K562 (cell line): ENCODE results near the gene UQCRC2. TPM values are rescaled to one million over a fixed set of nuclear protein-coding genes. Genes with fewer than 3 reads are reported as not detected.

Source experiments
- ASH1L ChIP-seq: fragments of 450-650 bp; IDR thresholded peaks from 2 replicates; pipeline ENCODE4 v1.6.1; 2018; ENCODE audit warnings: borderline replicate concordance, mild to moderate bottlenecking, low read depth; ENCODE audit not compliant: partially characterized antibody
- CBFA2T2 ChIP-seq: fragments of 450-650 bp; conservative IDR thresholded peaks from 2 replicates; pipeline ENCODE4 v1.6.1; 2017; ENCODE audit warnings: mild to moderate bottlenecking
- CBX2 ChIP-seq: fragments of 200-600 bp; sonication (generic); IDR thresholded peaks from one replicate; pipeline ENCODE4 v1.6.1; 2012; ENCODE audit warnings: mild to moderate bottlenecking, low read length, inconsistent platforms; ENCODE audit not compliant: insufficient read depth, poor library complexity, severe bottlenecking
- CBX8 ChIP-seq: fragments of 200-600 bp; sonication (generic); IDR thresholded peaks from 2 replicates; pipeline ENCODE4 v1.6.1; 2012; ENCODE audit warnings: borderline replicate concordance, mixed run types, low read depth, mild to moderate bottlenecking, moderate library complexity, mixed read lengths, low read length, control low read depth, inconsistent platforms; ENCODE audit not compliant: poor library complexity, severe bottlenecking; ENCODE audit errors: extremely low read depth
- CREB3 ChIP-seq: fragments of 450-650 bp; conservative IDR thresholded peaks from 2 replicates; pipeline ENCODE4 v1.6.1; 2016; ENCODE audit warnings: missing genetic modification characterization, low read depth, mild to moderate bottlenecking, missing compliant biosample characterization, moderate library complexity
- DNMT1 ChIP-seq: fragments of 450-650 bp; IDR thresholded peaks from 2 replicates; pipeline ENCODE4 v1.6.1; 2016; ENCODE audit warnings: antibody characterized with exemption, mild to moderate bottlenecking
- GATAD2B ChIP-seq: fragments of 450-650 bp; IDR thresholded peaks from 2 replicates; pipeline ENCODE4 v1.6.1; 2017; ENCODE audit warnings: mild to moderate bottlenecking, borderline replicate concordance
- GTF2F1 ChIP-seq: IDR thresholded peaks from 2 replicates; pipeline ENCODE4 v1.6.1; 2011; ENCODE audit warnings: low read depth, low read length, improper control_type of control experiment
- HOMEZ ChIP-seq: fragments of 250-450 bp; sonication (Bioruptor Pico); IDR thresholded peaks from 2 replicates; pipeline ENCODE4 v1.4.0; 2020; ENCODE audit warnings: mild to moderate bottlenecking, moderate library complexity
- ILK ChIP-seq: fragments of 450-650 bp; IDR thresholded peaks from 2 replicates; pipeline ENCODE4 v1.6.1; 2016; ENCODE audit warnings: missing genetic modification characterization, low read depth, mild to moderate bottlenecking, missing compliant biosample characterization, moderate library complexity, borderline replicate concordance
- KHSRP ChIP-seq: fragments of 450-650 bp; IDR thresholded peaks from 2 replicates; pipeline ENCODE4 v1.6.1; 2017
- NCOA4 ChIP-seq: fragments of 450-650 bp; IDR thresholded peaks from 2 replicates; pipeline ENCODE4 v1.6.1; 2018; ENCODE audit warnings: mild to moderate bottlenecking; ENCODE audit not compliant: partially characterized antibody
- NR3C1 ChIP-seq: sonication (generic); formaldehyde crosslinking; IDR thresholded peaks from 2 replicates; pipeline ENCODE4 v1.8.1; 2022; ENCODE audit warnings: missing genetic modification reagents
- RCOR1 ChIP-seq, 2 experiments: IDR thresholded peaks; 2 replicates each; pipeline ENCODE4 v1.6.1; 2012; ENCODE audit warnings: low read depth in 2 of 2, low read length in 2 of 2, borderline replicate concordance in 1 of 2, improper control_type of control experiment in 1 of 2
- SIX5 ChIP-seq, 2 experiments: IDR thresholded peaks; 2 replicates each; pipeline ENCODE4 v1.6.1; 2011; ENCODE audit warnings: low read length in 2 of 2, borderline replicate concordance in 1 of 2, low read depth in 1 of 2, mild to moderate bottlenecking in 1 of 2, moderate library complexity in 1 of 2; ENCODE audit not compliant: insufficient read depth in 1 of 2
- SMAD4 ChIP-seq: fragments of 250-450 bp; sonication (Bioruptor Pico); conservative IDR thresholded peaks from 2 replicates; pipeline ENCODE4 v1.8.0; 2021; ENCODE audit warnings: inconsistent platforms, mild to moderate bottlenecking, moderate library complexity
- SNAPC5 ChIP-seq: fragments of 250-450 bp; sonication (Bioruptor Pico); IDR thresholded peaks from 2 replicates; pipeline ENCODE4 v1.8.0; 2021; ENCODE audit warnings: moderate library complexity, mild to moderate bottlenecking, inconsistent platforms
- THRAP3 ChIP-seq: fragments of 450-650 bp; IDR thresholded peaks from 2 replicates; pipeline ENCODE4 v1.6.1; 2016; ENCODE audit warnings: mild to moderate bottlenecking, inconsistent platforms, borderline replicate concordance
- TRIM28 ChIP-seq: fragments of 450-650 bp; IDR thresholded peaks from 2 replicates; pipeline ENCODE4 v1.6.1; 2017
- YBX1 ChIP-seq: fragments of 450-650 bp; IDR thresholded peaks from 2 replicates; pipeline ENCODE4 v1.7.1; 2016; ENCODE audit warnings: mild to moderate bottlenecking
- ZBTB5 ChIP-seq: fragments of 450-650 bp; IDR thresholded peaks from 2 replicates; pipeline ENCODE4 v1.6.1; 2017; ENCODE audit warnings: antibody characterized with exemption
- ZNF134 ChIP-seq: fragments of 250-450 bp; sonication (Bioruptor Pico); conservative IDR thresholded peaks from 2 replicates; pipeline ENCODE4 v1.4.0; 2020
- ZNF263 ChIP-seq: sonication (generic); formaldehyde crosslinking; IDR thresholded peaks from 2 replicates; pipeline ENCODE4 v1.8.0; 2022; ENCODE audit warnings: mild to moderate bottlenecking, missing genetic modification reagents, borderline replicate concordance
- ZNF324 ChIP-seq: fragments of 250-450 bp; sonication (Bioruptor Pico); IDR thresholded peaks from 2 replicates; pipeline ENCODE4 v1.4.0; 2020; ENCODE audit warnings: mild to moderate bottlenecking
- ZNF586 ChIP-seq: fragments of 450-650 bp; formaldehyde crosslinking; conservative IDR thresholded peaks from 2 replicates; pipeline ENCODE4 v1.4.0; 2020; ENCODE audit warnings: mild to moderate bottlenecking, moderate library complexity
- polyA plus RNA-seq, 8 experiments: library from polyadenylated mRNA; depleted of rRNA in 4 of 8; stranded (reverse) in 5 of 8; unstranded in 3 of 8; fragments of >200 nt; fragmentation: Nextera tagmentation in 2 of 8; fragmentation: Illumina TruSeq in 1 of 8; extraction: Ambion mirVana in 2 of 8; extraction: Trizol in 1 of 8; gene quantifications; 2 replicates each; pipeline versions ENCODE4 v1.2.1 to v1.2.3, GENCODE V29; 2011 to 2014; ENCODE audit warnings: inconsistent platforms in 1 of 8, missing spikeins in 1 of 8
- total RNA-seq, 7 experiments: library from RNA; depleted of rRNA in 6 of 7; stranded (reverse); fragments of >200 nt in 6 of 7; fragmentation: Illumina TruSeq in 2 of 7; extraction: Trizol in 2 of 7; gene quantifications; 2 replicates each; pipeline versions ENCODE4 v1.2.1 to v1.2.3, GENCODE V29; 2011 to 2021; ENCODE audit warnings: low replicate concordance in 1 of 7

Gene UQCRC2
- total and polyA plus RNA-seq, 9 of the 15 experiments (the other 6 are each of a cell fraction or from before 2014, with no cell fraction given): 177 to 516 (median 319) TPM

- TF ChIP-seq CBX2 (no peak), CBFA2T2 (no peak), ZNF324 (CRISPR knock-in tag) (no peak), RCOR1 (IDR thresholded peaks at IDR 0.05; ENCODE audit: borderline replicate concordance in 1 of 2, low read depth in 2 of 2, low read length in 2 of 2) (peak in 1 of 2 experiments; percentile 13; a peak in 1 of 4 replicates), ZNF134 (CRISPR knock-in tag) (no peak), DNMT1 (no peak), ZNF586 (no peak), YBX1 (no peak), ILK (tag) (no peak), ZNF263 (CRISPR knock-in tag) (no peak), KHSRP (no peak), GTF2F1 (peak; percentile 67), ZBTB5 (no peak), SIX5 (IDR thresholded peaks at IDR 0.05; ENCODE audit: borderline replicate concordance in 1 of 2, insufficient read depth in 1 of 2, low read depth in 1 of 2, low read length in 2 of 2) (peak; percentile 55 to 63; a peak in 3 of 4 replicates), SMAD4 (CRISPR knock-in tag) (no peak), CBX8 (no peak), THRAP3 (no peak), NR3C1 (CRISPR knock-in tag) (0 out of 2 replicates have a peak, but pooled peaks have one; percentile 12), HOMEZ (no peak), ASH1L (peak; percentile 93), GATAD2B (no peak), CREB3 (no peak), NCOA4 (no peak), SNAPC5 (CRISPR knock-in tag) (no peak), TRIM28 (no peak)
Measured at GRCh38 chr16:21952793-21953540, at the start of gene UQCRC2 (continued).
